Nephron (organoid): ENCODE measurements around the gene ST3GAL2.

Experiments used
- H3K27ac Mint-ChIP-seq, 3 experiments: 2 replicates each; pipeline ENCODE4 v1.8.0; 2020; ENCODE audit warnings: mixed read lengths in 3 of 3, mild to moderate bottlenecking in 2 of 3, moderate library complexity in 1 of 3
- H3K27me3 Mint-ChIP-seq: 2 replicates; pipeline ENCODE4 v1.8.0; 2021; ENCODE audit warnings: low read depth, mild to moderate bottlenecking, moderate library complexity, mixed read lengths
- H3K36me3 Mint-ChIP-seq: 2 replicates; pipeline ENCODE4 v1.8.0; 2020; ENCODE audit warnings: low read depth, mixed read lengths
- H3K4me1 Mint-ChIP-seq: 2 replicates; pipeline ENCODE4 v1.8.0; 2020; ENCODE audit warnings: mixed read lengths
- H3K4me3 Mint-ChIP-seq, 3 experiments: 2 replicates each; pipeline ENCODE4 v1.8.0; 2020; ENCODE audit warnings: mild to moderate bottlenecking in 3 of 3, mixed read lengths in 3 of 3, moderate library complexity in 2 of 3
- H3K9me3 Mint-ChIP-seq: 2 replicates; pipeline ENCODE4 v1.8.0; 2020; ENCODE audit warnings: mixed read lengths
- TF ChIP-seq, protein P1 (sequence below), 3 experiments: fragments of 200-600 bp; sonication (generic); IDR thresholded peaks; one replicate each; pipeline ENCODE4 v1.5.0; 2021; ENCODE audit warnings: antibody characterized with exemption in 3 of 3; ENCODE audit not compliant: unreplicated experiment in 3 of 3

Gene ST3GAL2

DNA sequence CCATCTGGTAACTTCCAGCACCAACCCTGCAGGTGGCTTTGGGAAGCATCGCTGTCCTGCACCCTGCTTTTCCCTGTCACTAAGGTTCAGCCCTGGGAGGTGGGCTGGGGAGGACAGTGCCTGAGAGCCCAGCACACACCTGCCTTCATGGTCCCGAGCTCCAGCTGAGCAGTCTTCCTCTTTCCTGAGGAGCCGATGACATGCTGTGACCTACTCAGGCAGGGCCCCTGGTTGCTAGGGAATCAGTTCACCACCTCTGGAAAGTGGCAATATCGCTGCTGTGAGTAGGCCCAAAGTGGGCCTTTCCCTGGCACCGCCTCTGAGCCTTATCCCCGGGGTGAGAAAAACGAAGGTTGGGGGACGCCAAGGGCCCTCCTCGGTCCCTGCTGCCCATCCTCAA is 17.9 kb downstream of the ST3GAL2 start:
- Mint-ChIP-seq H3K9me3 (no peaks in the 10 kb centered on the region), H3K27me3 (no peaks in the 10 kb centered on the region)
- TF ChIP-seq, protein P1, sequence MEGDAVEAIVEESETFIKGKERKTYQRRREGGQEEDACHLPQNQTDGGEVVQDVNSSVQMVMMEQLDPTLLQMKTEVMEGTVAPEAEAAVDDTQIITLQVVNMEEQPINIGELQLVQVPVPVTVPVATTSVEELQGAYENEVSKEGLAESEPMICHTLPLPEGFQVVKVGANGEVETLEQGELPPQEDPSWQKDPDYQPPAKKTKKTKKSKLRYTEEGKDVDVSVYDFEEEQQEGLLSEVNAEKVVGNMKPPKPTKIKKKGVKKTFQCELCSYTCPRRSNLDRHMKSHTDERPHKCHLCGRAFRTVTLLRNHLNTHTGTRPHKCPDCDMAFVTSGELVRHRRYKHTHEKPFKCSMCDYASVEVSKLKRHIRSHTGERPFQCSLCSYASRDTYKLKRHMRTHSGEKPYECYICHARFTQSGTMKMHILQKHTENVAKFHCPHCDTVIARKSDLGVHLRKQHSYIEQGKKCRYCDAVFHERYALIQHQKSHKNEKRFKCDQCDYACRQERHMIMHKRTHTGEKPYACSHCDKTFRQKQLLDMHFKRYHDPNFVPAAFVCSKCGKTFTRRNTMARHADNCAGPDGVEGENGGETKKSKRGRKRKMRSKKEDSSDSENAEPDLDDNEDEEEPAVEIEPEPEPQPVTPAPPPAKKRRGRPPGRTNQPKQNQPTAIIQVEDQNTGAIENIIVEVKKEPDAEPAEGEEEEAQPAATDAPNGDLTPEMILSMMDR (IDR thresholded peaks at IDR 0.05; ENCODE audit: unreplicated experiment in 3 of 3): no peak

DNA sequence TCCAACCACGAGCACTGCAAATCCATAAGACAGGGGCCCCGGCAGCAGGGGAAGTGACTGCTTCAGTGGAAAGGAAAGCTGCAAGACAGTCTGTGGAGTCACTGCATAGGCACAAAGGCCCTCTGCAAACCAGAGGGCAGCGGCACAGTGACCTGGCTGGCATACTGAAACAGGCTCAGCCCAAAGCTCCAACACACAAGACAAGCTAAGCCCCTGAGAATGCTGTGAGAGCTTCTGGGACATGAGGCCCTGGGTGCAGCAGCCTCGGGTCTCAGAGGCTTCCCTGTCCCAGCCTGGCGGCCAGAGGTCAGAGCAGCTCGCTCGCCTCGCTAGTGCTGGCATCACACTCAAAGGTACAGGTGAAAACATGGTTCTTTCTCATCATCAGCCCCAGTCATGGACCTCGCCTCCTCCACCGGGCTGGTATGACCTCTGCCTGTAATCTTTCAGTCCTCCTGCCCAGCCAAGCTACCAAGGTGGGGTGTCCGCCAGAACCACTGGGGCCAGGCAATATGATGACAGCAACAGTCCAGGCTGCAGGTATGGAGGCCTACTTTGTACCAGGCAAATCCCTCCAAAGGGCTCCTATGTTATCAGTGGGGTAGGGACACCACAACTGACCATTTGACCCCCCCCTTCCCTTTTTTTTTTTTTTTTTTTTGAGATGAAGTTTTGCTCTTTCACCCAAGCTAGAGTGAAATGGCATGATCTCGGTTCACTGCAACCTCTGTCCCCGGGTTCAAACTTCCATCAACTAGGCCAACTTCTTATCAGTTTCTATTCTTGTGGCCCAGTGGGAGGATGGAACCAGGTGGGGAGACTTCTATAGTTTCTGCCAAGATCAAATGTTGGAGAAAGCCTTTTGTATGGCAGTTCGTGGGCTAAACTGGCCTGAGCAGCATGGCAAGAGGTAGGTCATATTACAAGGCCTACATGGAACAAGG is 19.2 kb downstream of the ST3GAL2 start:
- Mint-ChIP-seq H3K36me3 (peaks cover 25% of the 10 kb centered on the region), H3K4me1 (peaks cover 47% of the 10 kb centered on the region), H3K27me3 (no peaks in the 10 kb centered on the region), H3K9me3 (no peaks in the 10 kb centered on the region), H3K4me3 (no peak overlapping the region), H3K27ac (peak overlapping the region in 2 of 3 experiments; percentile 14 to 74)
- TF ChIP-seq, protein P1 (IDR thresholded peaks at IDR 0.05; ENCODE audit: unreplicated experiment in 3 of 3): no peak

More for the DNA sequence above, 17.9 kb downstream of the ST3GAL2 start:
- Mint-ChIP-seq H3K36me3 (peaks cover 31% of the 10 kb centered on the region), H3K4me3 (no peak overlapping the region), H3K27ac (no peak overlapping the region), H3K4me1 (peaks cover 45% of the 10 kb centered on the region)

DNA sequence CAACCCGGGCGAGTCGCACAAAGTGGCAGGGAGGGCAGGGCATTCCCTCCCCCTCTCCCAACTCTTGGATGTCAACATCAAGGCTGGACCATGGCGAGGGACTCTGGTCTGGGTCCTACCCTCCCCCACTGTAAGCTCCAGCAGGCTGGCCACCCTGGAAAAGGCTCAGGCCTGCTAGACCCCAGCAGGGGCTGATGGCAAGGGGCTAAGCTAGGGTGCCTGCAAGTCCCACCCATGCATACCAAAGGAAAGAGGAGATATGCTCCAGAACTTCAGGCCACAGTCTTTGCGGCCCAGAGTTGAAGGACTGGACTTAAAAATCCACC is 19.9 kb downstream of the ST3GAL2 start:
- peak overlapping the region in 2 of 3 experiments; percentile 14 to 68 for H3K27ac Mint-ChIP-seq
- H3K4me3 Mint-ChIP-seq: no peak overlapping the region
- peaks cover 28% of the 10 kb centered on the region for H3K36me3 Mint-ChIP-seq
- H3K4me1 Mint-ChIP-seq: peaks cover 51% of the 10 kb centered on the region
- no peaks in the 10 kb centered on the region for H3K27me3 Mint-ChIP-seq
- no peaks in the 10 kb centered on the region for H3K9me3 Mint-ChIP-seq
- TF ChIP-seq, protein P1 (IDR thresholded peaks at IDR 0.05; ENCODE audit: unreplicated experiment in 3 of 3): no peak

DNA sequence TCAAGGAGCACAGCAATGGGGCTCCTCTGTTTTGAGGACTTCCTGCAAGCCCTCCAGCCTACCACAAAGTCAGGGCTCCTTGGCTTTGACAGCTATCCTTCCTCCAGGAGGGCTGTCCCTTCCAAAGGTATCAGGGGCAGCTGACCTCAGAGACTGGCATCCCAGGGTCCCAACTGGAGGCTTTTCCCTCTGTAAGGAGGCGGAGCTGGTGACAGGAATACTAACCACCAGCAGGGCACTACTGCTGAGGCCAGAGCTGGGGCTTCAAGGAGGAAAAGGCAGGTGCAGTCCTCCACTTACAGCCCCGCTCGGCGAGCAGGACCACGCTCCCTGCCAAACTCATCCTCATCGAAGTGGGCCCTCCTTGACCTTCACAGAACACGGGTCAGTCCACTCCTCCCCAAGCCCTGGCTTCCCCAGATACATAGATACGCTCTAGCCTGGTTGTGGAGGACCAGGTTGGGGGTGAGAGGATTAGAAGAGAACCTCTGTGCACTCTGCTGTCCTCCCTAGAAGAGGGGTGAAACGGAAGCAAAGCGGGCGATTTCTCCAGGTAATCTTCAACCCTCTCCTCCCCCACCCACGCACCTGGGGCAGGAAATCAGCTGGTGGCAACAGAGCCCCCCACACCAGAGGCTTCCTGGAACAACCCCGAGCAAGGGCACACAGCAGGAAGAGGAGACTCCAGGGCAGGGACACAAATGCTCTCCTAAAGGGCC is 20.5 kb downstream of the ST3GAL2 start:
- no peaks in the 10 kb centered on the region for H3K27me3 Mint-ChIP-seq
- H3K27ac Mint-ChIP-seq: peak overlapping the region; percentile 59 to 79 (median 68)
- H3K4me3 Mint-ChIP-seq: no peak overlapping the region
- H3K4me1 Mint-ChIP-seq: peaks cover 51% of the 10 kb centered on the region
- TF ChIP-seq, protein P1 (IDR thresholded peaks at IDR 0.05; ENCODE audit: unreplicated experiment in 3 of 3): no peak
- no peaks in the 10 kb centered on the region for H3K9me3 Mint-ChIP-seq
- H3K36me3 Mint-ChIP-seq: peaks cover 28% of the 10 kb centered on the region

DNA sequence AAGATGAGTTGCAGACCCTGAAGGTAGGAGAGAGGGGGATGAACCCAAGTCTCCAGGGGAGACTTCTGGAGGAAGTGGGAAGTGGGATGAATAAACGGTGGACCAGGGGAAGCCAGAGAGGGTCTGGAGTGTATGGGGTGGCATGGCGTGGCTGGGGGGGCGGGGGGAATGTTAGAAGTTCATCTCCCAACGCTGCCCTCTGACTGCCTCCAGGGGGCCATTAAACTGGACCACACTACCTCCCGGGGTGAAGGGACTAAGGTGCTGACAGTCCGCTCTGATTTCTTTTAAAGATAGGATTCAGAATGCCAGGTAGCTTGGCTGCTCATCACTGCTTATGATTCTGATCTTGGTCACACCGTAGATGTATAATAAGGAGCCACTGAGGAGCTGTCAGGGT is 21.2 kb downstream of the ST3GAL2 start:
- peaks cover 24% of the 10 kb centered on the region for H3K36me3 Mint-ChIP-seq
- no peaks in the 10 kb centered on the region for H3K9me3 Mint-ChIP-seq
- H3K27me3 Mint-ChIP-seq: no peaks in the 10 kb centered on the region
- H3K27ac Mint-ChIP-seq: peak overlapping the region; percentile 59 to 79 (median 68)
- TF ChIP-seq, protein P1 (IDR thresholded peaks at IDR 0.05; ENCODE audit: unreplicated experiment in 3 of 3): no peak
- H3K4me1 Mint-ChIP-seq: peaks cover 47% of the 10 kb centered on the region
- H3K4me3 Mint-ChIP-seq: peak overlapping the region in 1 of 3 experiments; percentile 6
